ENCODE results near the gene IL17RC. TPM values are rescaled to one million over a fixed set of nuclear protein-coding genes. Genes with fewer than 3 reads are reported as not detected.

The IL17RC gene
- total and polyA plus RNA-seq, 9 donors, result 14.2 to 46.5 (median 35.8) TPM

DNA sequence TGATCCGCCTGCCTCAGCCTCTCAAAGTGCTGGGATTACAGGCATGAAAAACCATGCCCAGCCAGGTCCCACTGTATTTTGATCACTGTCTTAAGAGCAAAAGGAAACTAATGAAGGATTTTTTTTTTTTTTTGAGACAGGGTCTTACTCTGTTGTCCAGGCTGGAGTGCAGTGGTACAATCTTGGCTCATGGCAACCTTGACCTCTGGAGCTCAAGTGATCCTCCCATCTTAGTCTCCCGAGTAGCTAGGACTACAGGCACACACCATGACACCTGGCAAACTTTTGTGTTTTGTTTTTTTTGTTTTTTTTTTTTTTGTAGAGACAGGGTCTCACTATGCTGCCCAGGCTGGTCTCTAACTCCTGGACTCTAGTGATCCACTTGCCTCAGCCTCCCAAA, 63.4 kb downstream of the IL17RC start:
- Histone ChIP-seq H3K4me1 (ENCODE audit: insufficient read depth) (no peaks in the 10 kb centered on the region), H3K36me3 (no peaks in the 10 kb centered on the region), H3K27me3 (no peaks in the 10 kb centered on the region), H3K4me3 (no peak overlapping the region), H3K9me3 (no peaks in the 10 kb centered on the region), H3K27ac (no peak overlapping the region)
- intact Hi-C loops (cut with DNase I), result no loop called here
- TF ChIP-seq, protein P1, sequence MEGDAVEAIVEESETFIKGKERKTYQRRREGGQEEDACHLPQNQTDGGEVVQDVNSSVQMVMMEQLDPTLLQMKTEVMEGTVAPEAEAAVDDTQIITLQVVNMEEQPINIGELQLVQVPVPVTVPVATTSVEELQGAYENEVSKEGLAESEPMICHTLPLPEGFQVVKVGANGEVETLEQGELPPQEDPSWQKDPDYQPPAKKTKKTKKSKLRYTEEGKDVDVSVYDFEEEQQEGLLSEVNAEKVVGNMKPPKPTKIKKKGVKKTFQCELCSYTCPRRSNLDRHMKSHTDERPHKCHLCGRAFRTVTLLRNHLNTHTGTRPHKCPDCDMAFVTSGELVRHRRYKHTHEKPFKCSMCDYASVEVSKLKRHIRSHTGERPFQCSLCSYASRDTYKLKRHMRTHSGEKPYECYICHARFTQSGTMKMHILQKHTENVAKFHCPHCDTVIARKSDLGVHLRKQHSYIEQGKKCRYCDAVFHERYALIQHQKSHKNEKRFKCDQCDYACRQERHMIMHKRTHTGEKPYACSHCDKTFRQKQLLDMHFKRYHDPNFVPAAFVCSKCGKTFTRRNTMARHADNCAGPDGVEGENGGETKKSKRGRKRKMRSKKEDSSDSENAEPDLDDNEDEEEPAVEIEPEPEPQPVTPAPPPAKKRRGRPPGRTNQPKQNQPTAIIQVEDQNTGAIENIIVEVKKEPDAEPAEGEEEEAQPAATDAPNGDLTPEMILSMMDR (IDR thresholded peaks at IDR 0.05), result no peak
- TF ChIP-seq EP300 (IDR thresholded peaks at IDR 0.05), result no peak
- TF ChIP-seq POLR2A (IDR thresholded peaks at IDR 0.05), result no peak
- no peak for DNase-seq
- 66 to 95% (median 82%) methylated on average over 2 of the region's 2 CpGs for WGBS, 3 donors

Small RNA genes lying within 50 kb of the gene (small RNA-seq; reads per million reads assigned to genes)
- not detected for gene RNU6-882P

Other genes with a start within 250 kb of the IL17RC start
- not detected for gene CPNE9, start 213.3 kb upstream of the IL17RC start, total RNA-seq
- gene CPNE9, start 213.3 kb upstream of the IL17RC start, polyA plus RNA-seq, result under 1 TPM in 1 of 2 donors, not detected in 1; 0.07 TPM
- 10 to 100 TPM; 11.7 to 26.4 (median 23.1) TPM for gene BRPF1, start 185.4 kb upstream of the IL17RC start, total RNA-seq
- gene BRPF1, start 185.4 kb upstream of the IL17RC start, polyA plus RNA-seq, result 10 to 100 TPM in 1 of 2 donors, 1 to 10 TPM in 1; 7.2 to 12.1 TPM
- 10 to 100 TPM; 16.8 to 54.3 (median 31.5) TPM for gene OGG1, start 167.1 kb upstream of the IL17RC start, total RNA-seq
- 10 to 100 TPM; 28.1 to 28.9 TPM for gene OGG1, start 167.1 kb upstream of the IL17RC start, polyA plus RNA-seq
- gene CAMK1, start 147.2 kb upstream of the IL17RC start, total RNA-seq, result 10 to 100 TPM; 38.4 to 67.3 (median 48.4) TPM
- 10 to 100 TPM; 34.8 to 38.7 TPM for gene CAMK1, start 147.2 kb upstream of the IL17RC start, polyA plus RNA-seq
- 10 to 100 TPM; 49.4 to 77.9 (median 67.4) TPM for gene TADA3, start 124.6 kb upstream of the IL17RC start, total RNA-seq
- gene TADA3, start 124.6 kb upstream of the IL17RC start, polyA plus RNA-seq, result 10 to 100 TPM; 45.5 to 49.5 TPM
- 100 to 1,000 TPM in 3 of 7 donors, 10 to 100 TPM in 4; 58.3 to 123 (median 85.1) TPM for gene ARPC4, start 124.0 kb upstream of the IL17RC start, total RNA-seq
- gene ARPC4, start 124.0 kb upstream of the IL17RC start, polyA plus RNA-seq, result 100 to 1,000 TPM in 1 of 2 donors, 10 to 100 TPM in 1; 75.2 to 189 TPM
- gene TTLL3, start 106.8 kb upstream of the IL17RC start, total RNA-seq, result 10 to 100 TPM; 53.4 to 94.4 (median 65.1) TPM
- 10 to 100 TPM; 43.0 to 62.0 TPM for gene TTLL3, start 106.8 kb upstream of the IL17RC start, polyA plus RNA-seq
- 10 to 100 TPM; 23.3 to 32.2 (median 26.9) TPM for gene RPUSD3, start 73.1 kb upstream of the IL17RC start, total RNA-seq
- 10 to 100 TPM; 19.4 to 21.5 TPM for gene RPUSD3, start 73.1 kb upstream of the IL17RC start, polyA plus RNA-seq
- gene CIDEC, start 36.8 kb upstream of the IL17RC start, total RNA-seq, result 1 to 10 TPM in 2 of 7 donors, under 1 TPM in 1, not detected in 4; 0.23 to 3.0 (median 1.2) TPM
- gene CIDEC, start 36.8 kb upstream of the IL17RC start, polyA plus RNA-seq, result 1 to 10 TPM in 1 of 2 donors, not detected in 1; 1.4 TPM
- 10 to 100 TPM; 25.7 to 39.9 (median 31.6) TPM for gene JAGN1, start 26.5 kb upstream of the IL17RC start, total RNA-seq
- gene JAGN1, start 26.5 kb upstream of the IL17RC start, polyA plus RNA-seq, result 10 to 100 TPM; 36.2 to 54.0 TPM
- 1 to 10 TPM in 6 of 7 donors, under 1 TPM in 1; 0.48 to 3.6 (median 1.3) TPM for gene IL17RE, start 14.2 kb upstream of the IL17RC start, total RNA-seq
- gene IL17RE, start 14.2 kb upstream of the IL17RC start, polyA plus RNA-seq, result 1 to 10 TPM; 1.1 to 2.0 TPM
- gene CRELD1, start 16.7 kb downstream of the IL17RC start, total RNA-seq, result 10 to 100 TPM; 11.2 to 35.2 (median 29.0) TPM
- 10 to 100 TPM; 18.3 to 31.8 TPM for gene CRELD1, start 16.7 kb downstream of the IL17RC start, polyA plus RNA-seq
- 1 to 10 TPM; 1.4 to 6.0 (median 2.6) TPM for gene PRRT3, start 35.3 kb downstream of the IL17RC start, total RNA-seq
- 1 to 10 TPM; 1.0 TPM for gene PRRT3, start 35.3 kb downstream of the IL17RC start, polyA plus RNA-seq
- gene EMC3, start 69.7 kb downstream of the IL17RC start, total RNA-seq, result 10 to 100 TPM; 21.3 to 45.2 (median 28.4) TPM
- 100 to 1,000 TPM in 1 of 2 donors, 10 to 100 TPM in 1; 46.0 to 108 TPM for gene EMC3, start 69.7 kb downstream of the IL17RC start, polyA plus RNA-seq
- gene FANCD2, start 109.3 kb downstream of the IL17RC start, total RNA-seq, result 1 to 10 TPM; 2.0 to 4.1 (median 3.4) TPM
- gene FANCD2, start 109.3 kb downstream of the IL17RC start, polyA plus RNA-seq, result 1 to 10 TPM; 2.4 to 4.3 TPM
- not detected for gene FANCD2OS, start 191.2 kb downstream of the IL17RC start, total RNA-seq
- not detected for gene FANCD2OS, start 191.2 kb downstream of the IL17RC start, polyA plus RNA-seq
- 100 to 1,000 TPM in 5 of 7 donors, 10 to 100 TPM in 2; 69.7 to 130 (median 123) TPM for gene BRK1, start 198.6 kb downstream of the IL17RC start, total RNA-seq
- gene BRK1, start 198.6 kb downstream of the IL17RC start, polyA plus RNA-seq, result 100 to 1,000 TPM; 178 to 292 TPM
- 10 to 100 TPM; 22.5 to 36.0 (median 32.9) TPM for gene VHL, start 224.7 kb downstream of the IL17RC start, total RNA-seq
- 10 to 100 TPM; 24.2 to 55.2 TPM for gene VHL, start 224.7 kb downstream of the IL17RC start, polyA plus RNA-seq
- gene IRAK2, start 247.8 kb downstream of the IL17RC start, total RNA-seq, result 1 to 10 TPM; 1.4 to 1.8 (median 1.5) TPM
- gene IRAK2, start 247.8 kb downstream of the IL17RC start, polyA plus RNA-seq, result 1 to 10 TPM; 1.1 to 2.3 TPM